Breast epithelium (tissue), 3 donors: Measurements from ENCODE around the gene COPS2.

ENCODE experiments used
- CTCF ChIP-seq, 3 donors: fragments of 450-650 bp; IDR thresholded peaks; one replicate each; pipeline ENCODE4 v1.5.1; 2016 to 2017; ENCODE audit warnings: antibody characterized with exemption in 3 of 3, mild to moderate bottlenecking in 3 of 3, moderate library complexity in 3 of 3
- POLR2A ChIP-seq: fragments of 450-650 bp; IDR thresholded peaks from one replicate; pipeline ENCODE4 v1.6.1; 2016; ENCODE audit warnings: antibody characterized with exemption, mild to moderate bottlenecking, moderate library complexity

- TF ChIP-seq CTCF (IDR thresholded peaks at IDR 0.05) (no peak), POLR2A (no peak)
Measured at GRCh38 chr15:49094923-49095322, 60.5 kb downstream of the COPS2 start.
